ENCODE results near the gene UHRF1.

DNA sequence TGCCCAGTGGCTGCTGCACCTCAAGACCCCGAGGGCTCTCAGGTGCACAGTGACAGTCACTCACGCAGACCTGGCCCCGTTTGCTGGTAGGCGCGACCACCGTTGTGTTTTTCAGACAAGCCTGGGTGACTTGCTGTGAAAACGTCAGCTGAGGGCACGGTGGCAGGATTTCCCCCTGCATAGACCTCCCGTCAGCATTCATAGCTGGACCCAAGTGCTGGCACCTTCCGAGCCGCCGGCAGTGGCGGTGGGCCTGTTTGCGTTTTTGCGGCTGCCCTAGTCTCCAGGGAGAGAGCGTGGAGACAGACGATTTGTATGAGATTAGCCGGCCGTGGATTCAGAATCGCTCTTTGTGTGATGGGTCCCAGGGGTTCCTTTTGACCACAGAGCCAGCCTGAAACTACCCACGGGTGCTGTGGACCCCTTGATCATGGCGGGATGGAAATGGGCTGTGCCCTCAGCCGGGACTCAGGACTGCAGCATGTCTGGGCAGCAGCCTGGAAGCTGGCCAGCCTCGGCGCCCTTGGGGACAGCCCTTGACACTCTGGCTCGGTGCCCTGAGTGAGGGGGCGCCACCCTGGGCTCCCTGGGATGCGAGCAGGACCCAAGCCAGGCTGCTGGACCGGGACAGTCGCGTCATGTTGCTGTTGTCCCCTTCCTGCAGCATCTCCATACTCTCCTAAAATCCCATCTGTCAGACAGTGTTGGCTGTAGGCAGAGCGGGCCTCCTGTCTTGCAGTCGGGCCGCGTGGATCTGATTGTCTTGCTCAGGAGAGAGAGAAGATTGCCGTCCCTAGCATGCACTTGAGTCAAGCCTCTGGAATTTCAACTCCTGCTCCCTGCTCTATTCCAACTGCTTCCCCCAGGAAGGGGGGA lies 68.2 kb downstream of the UHRF1 start:
- no peak for TF ChIP-seq EZH2 (IDR thresholded peaks at IDR 0.05)
- TF ChIP-seq POLR2AphosphoS5 (IDR thresholded peaks at IDR 0.05; ENCODE audit: borderline replicate concordance, low read depth, low read length) = no peak
